Measurements from ENCODE around the gene FEN1. TPM values are rescaled to one million over a fixed set of nuclear protein-coding genes. Genes with fewer than 3 reads are reported as not detected.

Gene FEN1
- total and polyA plus RNA-seq, 8 donors: 13.9 to 42.4 (median 26.2) TPM

- Histone ChIP-seq H3K4me1 (peaks cover 0 to 13% of the 10 kb centered on the region in 2 donors), H3K27me3 (peaks cover 0 to 15% of the 10 kb centered on the region in 2 donors), H3K9me3 (no peaks in the 10 kb centered on the region), H3K36me3 (no peaks in the 10 kb centered on the region), H3K4me3 (peak overlapping the region in 1 of 2 donors; percentile 11), H3K27ac (no peak overlapping the region)
- TF ChIP-seq CTCF (IDR thresholded peaks at IDR 0.05): no peak
- ATAC-seq: peak; percentile 25
- intact Hi-C loops (cut with DNase I): no loop called here
- DNase-seq: peak in 1 of 4 donors; percentile 91
Observed at GRCh38 chr11:61777234-61778090, 15.2 kb upstream of the FEN1 start.

GRCh38 chr11:61778357-61778886 lies 14.3 kb upstream of the FEN1 start:
- Histone ChIP-seq H3K9me3 (no peaks in the 10 kb centered on the region), H3K4me1 (peaks cover 0 to 8% of the 10 kb centered on the region in 2 donors), H3K36me3 (no peaks in the 10 kb centered on the region), H3K27ac (no peak overlapping the region), H3K27me3 (peaks cover 0 to 15% of the 10 kb centered on the region in 2 donors), H3K4me3 (no peak overlapping the region)
- intact Hi-C loops (cut with DNase I): no loop called here
- no peak for TF ChIP-seq CTCF (IDR thresholded peaks at IDR 0.05)
- no peak for ATAC-seq
- DNase-seq: peak in 1 of 4 donors; percentile 16

GRCh38 chr11:61778920-61779650 lies 13.6 kb upstream of the FEN1 start:
- peaks cover 0 to 15% of the 10 kb centered on the region in 2 donors for H3K27me3 ChIP-seq
- DNase-seq (peak in 1 of 4 donors; percentile 60), ATAC-seq (no peak)
- no peak overlapping the region for H3K4me3 ChIP-seq
- H3K36me3 ChIP-seq: peaks cover 0 to under 1% of the 10 kb centered on the region in 2 donors
- intact Hi-C loops (cut with DNase I): no loop called here
- no peaks in the 10 kb centered on the region for H3K9me3 ChIP-seq
- no peak overlapping the region for H3K27ac ChIP-seq
- H3K4me1 ChIP-seq: peaks cover 0 to 8% of the 10 kb centered on the region in 2 donors
- no peak for TF ChIP-seq CTCF (IDR thresholded peaks at IDR 0.05)

GRCh38 chr11:61779666-61780525 lies 12.8 kb upstream of the FEN1 start:
- TF ChIP-seq CTCF (IDR thresholded peaks at IDR 0.05): no peak
- intact Hi-C loops (cut with DNase I): no loop called here
- no peak overlapping the region for H3K27ac ChIP-seq

More at GRCh38 chr11:61779666-61780525, 12.8 kb upstream of the FEN1 start:
- Histone ChIP-seq H3K36me3 (peaks cover 0 to 8% of the 10 kb centered on the region in 2 donors), H3K9me3 (no peaks in the 10 kb centered on the region), H3K4me1 (peaks cover 0 to 8% of the 10 kb centered on the region in 2 donors), H3K27me3 (peaks cover 0 to 15% of the 10 kb centered on the region in 2 donors), H3K4me3 (no peak overlapping the region)
- ATAC-seq (no peak), DNase-seq (no peak)
